SKM-1 treated with dmso at 0.1 percent for 144 hours (cell line): ENCODE results near the gene NDE1.
"Not testable (repeated sequence)": the region's sequence is repeated elsewhere in the genome, so short reads cannot be mapped to it uniquely, and the experiment has no call there.

Source experiments
- DNase-seq: peaks from one replicate; lab custom pipeline; 2025; ENCODE audit not compliant: unreplicated experiment; lab: John Stamatoyannopoulos, UW

NDE1 gene

GRCh38 chr16:15649727-15650018 lies 372 bp upstream of the NDE1 start:
- no peak for DNase-seq

- no peak for DNase-seq
Observed at GRCh38 chr16:15650698-15651171, 690 bp downstream of the NDE1 start.

DNA sequence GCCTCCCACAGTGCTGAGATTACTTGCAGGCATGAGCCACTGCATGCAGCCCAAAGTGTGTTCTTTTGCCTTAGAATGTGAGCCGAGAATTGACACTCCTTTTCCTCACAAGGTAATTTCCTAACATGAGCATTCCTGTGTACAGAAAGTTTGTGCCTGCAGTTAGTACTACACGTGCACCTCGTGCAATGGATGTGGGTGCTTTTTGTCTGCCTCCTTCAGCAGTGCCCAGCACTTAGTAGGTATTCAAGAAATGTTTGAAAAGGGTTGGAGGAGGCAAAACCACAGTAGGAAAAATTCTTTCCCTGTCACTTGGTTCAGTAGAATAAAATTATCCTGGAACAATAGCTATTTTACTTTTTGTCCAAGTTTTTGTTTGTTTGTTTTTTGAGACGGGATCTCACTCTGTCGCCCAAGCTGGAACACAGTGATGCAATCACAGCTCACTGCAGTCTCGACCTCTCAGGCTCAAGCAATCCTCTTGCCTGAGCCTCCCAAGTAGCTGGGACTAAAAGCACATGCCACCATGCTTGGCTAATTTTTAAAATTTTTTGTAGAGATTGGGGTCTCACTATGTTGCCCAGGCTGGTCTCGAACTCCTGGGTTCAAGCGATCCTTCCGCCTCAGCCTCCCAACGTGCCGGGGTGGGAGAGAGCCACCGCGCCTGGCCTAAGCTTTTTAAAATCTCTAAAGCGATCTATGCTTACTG lies 2.4 kb downstream of the NDE1 start:
- no peak for DNase-seq

DNA sequence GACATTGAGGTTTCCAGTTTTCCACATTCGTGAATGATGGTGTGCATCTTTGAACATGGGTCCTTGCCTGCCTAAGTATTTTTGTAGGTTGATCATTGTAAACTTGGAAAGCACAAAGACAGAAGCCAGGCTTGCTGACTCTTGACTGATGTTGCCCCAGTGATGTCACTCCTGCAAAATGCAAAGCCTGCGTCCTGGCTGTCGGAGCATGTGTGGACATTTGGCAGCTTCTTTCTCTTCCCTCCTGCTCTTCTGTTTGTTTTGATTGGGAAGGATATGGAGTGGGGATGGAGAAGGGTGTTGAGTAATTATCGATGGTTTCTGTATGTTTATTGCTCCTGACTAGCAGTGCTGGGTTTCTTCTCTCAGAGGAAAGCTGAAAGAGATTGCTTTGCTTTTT lies 3.2 kb downstream of the NDE1 start:
- DNase-seq = no peak

DNA sequence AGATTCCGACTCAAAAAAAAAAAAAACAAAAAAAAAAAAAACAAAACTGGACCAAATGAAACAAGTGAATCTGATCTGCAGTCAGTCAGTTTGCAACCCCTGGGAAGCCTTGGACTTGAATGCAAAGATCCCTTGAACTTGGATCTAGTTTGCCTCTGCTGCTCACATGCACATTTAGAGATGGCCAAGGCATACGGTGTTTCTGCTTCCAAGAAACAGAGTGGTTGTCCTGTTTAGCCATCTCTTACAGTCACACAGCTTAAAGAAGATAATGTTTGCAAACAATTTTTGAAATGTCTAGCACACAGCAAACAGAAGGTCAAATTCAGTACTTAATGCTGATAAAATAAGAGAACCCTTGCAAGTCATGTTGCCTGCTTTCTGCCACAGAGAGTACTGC lies 4.5 kb downstream of the NDE1 start:
- DNase-seq = no peak

GRCh38 chr16:15655561-15655960 lies 5.5 kb downstream of the NDE1 start:
- DNase-seq = not testable (repeated sequence)

- DNase-seq = no peak
Observed at GRCh38 chr16:15658149-15658548, 8.1 kb downstream of the NDE1 start.

- no peak for DNase-seq
Observed at GRCh38 chr16:15658556-15658955, 8.5 kb downstream of the NDE1 start.

- DNase-seq = no peak
Observed at GRCh38 chr16:15660203-15660601, 10.2 kb downstream of the NDE1 start.

DNA sequence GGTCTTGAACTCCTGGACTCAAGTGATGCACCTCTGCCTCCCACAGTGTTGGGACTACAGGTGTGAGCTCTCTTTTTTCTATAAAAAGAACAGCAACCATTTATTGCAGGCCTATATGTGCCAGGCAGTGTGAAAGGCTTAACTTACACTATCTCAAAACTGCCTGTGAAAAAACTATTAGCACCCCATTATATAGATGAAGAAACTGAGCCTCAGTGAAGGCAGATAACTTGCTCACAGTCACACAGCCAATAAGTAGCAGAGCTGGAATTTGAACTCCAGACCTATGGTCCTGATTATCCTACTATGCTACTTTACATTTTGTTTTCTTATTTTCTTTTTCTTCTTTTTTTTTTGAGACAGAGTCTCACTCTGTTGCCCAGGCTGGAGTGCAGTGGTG lies 15.1 kb downstream of the NDE1 start:
- DNase-seq = no peak

DNA sequence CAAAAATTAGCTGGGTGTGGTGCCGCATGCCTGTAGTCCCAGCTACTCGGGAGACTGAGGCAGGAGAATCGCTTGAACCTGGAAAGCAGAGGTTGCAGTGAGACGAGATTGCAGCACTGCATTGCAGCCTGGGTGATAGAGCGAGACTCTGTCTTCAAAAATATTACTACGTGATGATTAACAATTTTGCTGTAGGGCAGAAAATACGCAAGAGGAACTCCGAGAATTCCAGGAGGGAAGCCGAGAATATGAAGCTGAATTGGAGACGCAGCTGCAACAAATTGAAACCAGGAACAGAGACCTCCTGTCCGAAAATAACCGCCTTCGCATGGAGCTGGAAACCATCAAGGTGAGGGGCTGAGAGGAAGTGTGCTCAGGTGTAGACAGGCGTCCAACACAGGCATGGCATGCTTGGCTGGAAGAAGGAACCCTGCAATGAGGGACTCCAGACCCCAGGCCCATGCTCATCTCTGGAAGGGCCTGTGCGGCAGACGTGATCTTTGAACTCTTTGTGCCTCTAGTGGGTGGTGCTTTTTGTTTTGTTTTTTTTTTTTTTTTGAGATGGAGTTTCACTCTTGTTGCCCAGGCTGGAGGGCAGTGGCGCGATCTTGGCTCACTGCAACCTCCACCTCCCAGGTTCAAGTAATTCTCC lies 17.2 kb downstream of the NDE1 start:
- DNase-seq = no peak

GRCh38 chr16:15671530-15672117 lies 21.6 kb downstream of the NDE1 start:
- DNase-seq = no peak

DNA sequence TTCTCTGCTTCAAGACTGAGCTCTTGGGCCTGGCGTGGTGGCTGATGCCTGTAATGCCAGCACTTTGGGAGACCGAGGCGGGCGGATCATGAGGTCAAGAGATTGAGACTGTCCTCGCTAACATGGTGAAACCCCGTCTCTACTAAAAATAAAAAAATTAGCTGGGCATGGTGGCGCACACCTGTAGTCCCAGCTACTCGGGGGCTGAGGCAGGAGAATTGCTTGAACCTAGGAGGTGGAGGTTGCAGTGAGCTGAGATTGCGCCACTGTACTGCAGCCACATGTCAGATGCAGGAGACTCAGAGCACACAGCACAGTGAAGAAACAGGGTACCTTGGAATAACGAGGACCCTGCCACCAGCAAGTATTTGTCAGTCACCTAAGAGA lies 22.1 kb downstream of the NDE1 start:
- not testable (repeated sequence) for DNase-seq

DNA sequence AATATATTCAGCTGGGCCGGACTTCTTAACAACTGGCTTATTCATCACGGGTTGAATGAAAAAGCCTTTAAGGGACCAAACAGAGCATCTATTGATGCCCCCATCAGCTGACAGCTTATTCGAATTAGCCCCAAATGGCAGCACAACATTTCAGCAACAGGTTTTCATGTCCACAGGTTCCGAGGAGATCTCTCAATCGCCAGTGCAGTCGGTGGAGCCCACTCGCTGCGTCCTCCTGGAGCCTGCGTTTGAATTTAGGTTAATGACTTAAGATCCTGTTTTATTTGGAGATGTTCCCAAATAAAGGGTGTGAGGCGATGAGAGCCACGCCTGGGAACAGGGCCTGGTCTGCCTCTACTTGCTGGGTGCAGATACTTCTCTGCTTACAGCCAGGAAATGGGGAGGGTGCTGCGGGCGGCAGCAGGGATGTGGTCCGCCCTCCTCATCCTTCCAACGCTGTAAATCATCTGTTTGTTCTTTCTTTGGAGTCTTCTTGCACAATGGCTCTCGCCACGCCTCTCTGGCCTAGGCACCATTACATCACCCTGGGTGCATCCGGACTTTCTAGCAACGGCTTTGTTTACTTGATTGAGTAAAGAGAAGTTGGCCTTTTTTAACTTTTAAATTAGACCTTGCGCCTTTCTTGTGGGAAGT lies 22.6 kb downstream of the NDE1 start:
- DNase-seq = peak; percentile 97

- DNase-seq = no peak
Observed at GRCh38 chr16:15674571-15674970, 24.5 kb downstream of the NDE1 start.

- DNase-seq = no peak
Observed at GRCh38 chr16:15676506-15676905, 26.5 kb downstream of the NDE1 start.

- DNase-seq = no peak
Observed at GRCh38 chr16:15677447-15677846, 27.4 kb downstream of the NDE1 start.

DNA sequence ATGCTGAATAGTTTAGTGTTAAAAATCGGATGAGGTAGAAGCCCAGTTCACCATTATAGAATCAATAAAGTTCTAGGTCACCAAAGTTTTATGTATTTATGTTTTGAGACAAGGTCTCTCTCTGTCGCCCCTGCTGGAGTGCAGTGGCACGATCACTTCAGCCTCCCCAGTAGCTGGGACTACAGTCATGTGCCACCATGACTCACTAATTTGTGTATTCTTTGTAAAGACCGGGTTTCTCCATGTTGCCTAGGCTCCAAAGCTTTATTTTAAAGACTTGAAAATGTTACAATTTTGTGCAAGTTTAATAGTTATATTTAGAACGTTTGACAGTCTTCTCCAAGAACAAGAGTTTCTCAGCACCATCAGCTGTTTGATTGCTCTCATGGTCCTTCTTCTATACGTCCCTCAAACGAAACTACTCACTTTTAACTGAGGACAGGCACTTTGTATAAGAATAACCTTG lies 32.1 kb downstream of the NDE1 start:
- peak; percentile 7 for DNase-seq

DNA sequence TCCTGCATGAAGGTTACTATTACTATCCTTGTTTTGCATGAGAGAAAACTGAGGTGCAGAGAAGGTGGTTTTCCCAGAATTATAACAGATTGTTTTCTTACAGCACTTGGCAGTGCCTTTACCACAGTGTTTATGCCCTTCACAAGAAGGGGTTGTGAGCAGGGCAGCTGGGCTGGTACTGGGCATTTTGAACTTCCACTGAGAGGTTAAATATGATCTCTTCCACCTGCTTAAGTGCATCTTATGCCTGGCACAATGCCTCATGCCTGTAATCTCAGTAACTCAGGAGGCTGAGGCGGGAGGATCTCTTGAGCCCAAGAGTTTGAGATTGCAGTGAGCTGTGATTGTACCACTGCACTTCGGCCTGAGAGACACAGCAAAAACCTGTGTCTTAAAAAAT lies 36.2 kb downstream of the NDE1 start:
- no peak for DNase-seq

- no peak for DNase-seq
Observed at GRCh38 chr16:15689290-15689689, 39.2 kb downstream of the NDE1 start.

DNA sequence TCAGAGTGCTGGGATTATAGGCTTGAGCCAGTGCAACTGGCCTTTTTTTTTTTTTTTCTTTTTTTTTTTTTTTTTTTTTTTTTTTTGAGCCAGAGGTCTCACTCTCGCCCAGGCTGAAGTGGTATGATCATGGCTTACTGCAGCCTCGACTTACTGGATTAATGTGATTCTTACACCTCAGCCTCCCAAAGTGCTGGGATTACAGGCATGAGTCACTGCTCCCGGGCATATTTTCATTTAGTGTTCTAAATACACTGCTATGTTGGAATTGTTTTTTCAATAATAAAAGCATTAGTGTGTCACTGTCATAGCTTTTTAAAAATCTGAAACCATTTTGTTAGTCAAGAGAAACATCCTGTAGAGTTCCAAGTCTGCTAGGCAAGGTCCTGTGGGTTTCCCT lies 40.3 kb downstream of the NDE1 start:
- no peak for DNase-seq

GRCh38 chr16:15691046-15691445 lies 41.0 kb downstream of the NDE1 start:
- no peak for DNase-seq
